ENCODE measurements around the gene DCAF5. TPM values are rescaled to one million over a fixed set of nuclear protein-coding genes. Genes with fewer than 3 reads are reported as not detected.

DCAF5 gene
- total RNA-seq, 1 donor from 2014 or later, result 92.5 TPM

- H3K27ac Mint-ChIP-seq, result no peak overlapping the region
- H3K27me3 Mint-ChIP-seq, result no peaks in the 10 kb centered on the region
- no peak overlapping the region for H3K4me3 Mint-ChIP-seq (ENCODE audit: low read depth)
- peaks cover 19% of the 10 kb centered on the region for H3K36me3 Mint-ChIP-seq (ENCODE audit: insufficient read depth)
- DNase-seq (ENCODE audit: low spot score, unreplicated experiment), result no peak
- no peak for TF ChIP-seq CTCF (IDR thresholded peaks at IDR 0.05; ENCODE audit: unreplicated experiment)
- H3K4me1 Mint-ChIP-seq (ENCODE audit: low read depth), result no peaks in the 10 kb centered on the region
- no peaks in the 10 kb centered on the region for H3K9me3 Mint-ChIP-seq (ENCODE audit: low read depth)
These were observed 88.3 kb downstream of the DCAF5 start for GRCh38 chr14:69064596-69064995.

- Mint-ChIP-seq H3K36me3 (ENCODE audit: insufficient read depth) (peaks cover 23% of the 10 kb centered on the region), H3K27me3 (no peaks in the 10 kb centered on the region)
- DNase-seq (ENCODE audit: low spot score, unreplicated experiment), result no peak
These were observed 93.0 kb downstream of the DCAF5 start for GRCh38 chr14:69059658-69060623.

GRCh38 chr14:69055999-69056788, 96.7 kb downstream of the DCAF5 start:
- DNase-seq (ENCODE audit: low spot score, unreplicated experiment), result no peak
- Mint-ChIP-seq H3K9me3 (ENCODE audit: low read depth) (no peaks in the 10 kb centered on the region), H3K4me1 (ENCODE audit: low read depth) (peaks cover 7% of the 10 kb centered on the region), H3K4me3 (ENCODE audit: low read depth) (no peak overlapping the region), H3K36me3 (ENCODE audit: insufficient read depth) (peaks cover 21% of the 10 kb centered on the region), H3K27ac (peak overlapping the region; percentile 4), H3K27me3 (no peaks in the 10 kb centered on the region)
- TF ChIP-seq CTCF (IDR thresholded peaks at IDR 0.05; ENCODE audit: unreplicated experiment), result no peak

More at GRCh38 chr14:69059658-69060623, 93.0 kb downstream of the DCAF5 start:
- no peak overlapping the region for H3K4me3 Mint-ChIP-seq (ENCODE audit: low read depth)
- no peak overlapping the region for H3K27ac Mint-ChIP-seq
- H3K9me3 Mint-ChIP-seq (ENCODE audit: low read depth), result no peaks in the 10 kb centered on the region
- no peak for TF ChIP-seq CTCF (IDR thresholded peaks at IDR 0.05; ENCODE audit: unreplicated experiment)
- H3K4me1 Mint-ChIP-seq (ENCODE audit: low read depth), result no peaks in the 10 kb centered on the region

GRCh38 chr14:69055125-69055524, 97.8 kb downstream of the DCAF5 start:
- Mint-ChIP-seq H3K27me3 (no peaks in the 10 kb centered on the region), H3K36me3 (ENCODE audit: insufficient read depth) (peaks cover 21% of the 10 kb centered on the region), H3K9me3 (ENCODE audit: low read depth) (no peaks in the 10 kb centered on the region), H3K4me3 (ENCODE audit: low read depth) (no peak overlapping the region), H3K27ac (peak overlapping the region; percentile 4), H3K4me1 (ENCODE audit: low read depth) (peaks cover 16% of the 10 kb centered on the region)
- no peak for TF ChIP-seq CTCF (IDR thresholded peaks at IDR 0.05; ENCODE audit: unreplicated experiment)
- no peak for DNase-seq (ENCODE audit: low spot score, unreplicated experiment)

GRCh38 chr14:69054030-69054429, 98.9 kb downstream of the DCAF5 start:
- no peaks in the 10 kb centered on the region for H3K27me3 Mint-ChIP-seq
- peaks cover 19% of the 10 kb centered on the region for H3K36me3 Mint-ChIP-seq (ENCODE audit: insufficient read depth)
- DNase-seq (ENCODE audit: low spot score, unreplicated experiment), result no peak
- H3K4me3 Mint-ChIP-seq (ENCODE audit: low read depth), result no peak overlapping the region
- no peak for TF ChIP-seq CTCF (IDR thresholded peaks at IDR 0.05; ENCODE audit: unreplicated experiment)
- no peak overlapping the region for H3K27ac Mint-ChIP-seq
- peaks cover 20% of the 10 kb centered on the region for H3K4me1 Mint-ChIP-seq (ENCODE audit: low read depth)
- no peaks in the 10 kb centered on the region for H3K9me3 Mint-ChIP-seq (ENCODE audit: low read depth)
